DOHH2 (cell line): ENCODE data around the gene PRR23B.

Source experiments
- H3F3A ChIP-seq: fragments of 200-600 bp; sonication (generic), shearing (Covaris generic); 2 replicates; pipeline ENCODE4 v1.6.0; 2016; ENCODE audit warnings: antibody characterized with exemption, mild to moderate bottlenecking; ENCODE audit not compliant: control insufficient read depth, insufficient read depth
- H3K27ac ChIP-seq: fragments of 200-600 bp; sonication (generic); 2 replicates; pipeline ENCODE4 v1.5.1; 2014; ENCODE audit warnings: low read depth, mild to moderate bottlenecking, low read length, moderate library complexity
- H3K27me3 ChIP-seq: fragments of 200-600 bp; sonication (generic); 2 replicates; pipeline ENCODE4 v1.6.1; 2014; ENCODE audit warnings: mild to moderate bottlenecking, low read length, mixed read lengths; ENCODE audit not compliant: control insufficient read depth
- H3K36me3 ChIP-seq: fragments of 200-600 bp; sonication (generic); 2 replicates; pipeline ENCODE4 v1.6.1; 2014; ENCODE audit warnings: mild to moderate bottlenecking, low read length, moderate library complexity, mixed read lengths; ENCODE audit not compliant: control insufficient read depth
- H3K4me1 ChIP-seq: fragments of 200-600 bp; sonication (generic); 2 replicates; pipeline ENCODE4 v1.6.1; 2014; ENCODE audit warnings: mild to moderate bottlenecking, low read length, mixed read lengths; ENCODE audit not compliant: control insufficient read depth
- H3K4me2 ChIP-seq: fragments of 200-600 bp; sonication (generic); 2 replicates; pipeline ENCODE4 v1.6.0; 2014; ENCODE audit warnings: mild to moderate bottlenecking, low read length, moderate library complexity
- H3K4me3 ChIP-seq: fragments of 200-600 bp; sonication (generic); 2 replicates; pipeline ENCODE4 v1.5.1; 2014; ENCODE audit warnings: mild to moderate bottlenecking, low read length, mixed read lengths
- H3K79me2 ChIP-seq: fragments of 200-600 bp; sonication (generic); 2 replicates; pipeline ENCODE4 v1.6.1; 2014; ENCODE audit warnings: mild to moderate bottlenecking, low read length, mixed read lengths; ENCODE audit not compliant: control insufficient read depth
- H3K9me2 ChIP-seq: fragments of 200-600 bp; sonication (generic); replicated peaks from 2 replicates; pipeline ENCODE4 v1.6.1; 2014; ENCODE audit warnings: mild to moderate bottlenecking, low read length, mixed read lengths; ENCODE audit not compliant: control insufficient read depth
- H3K9me3 ChIP-seq: fragments of 200-600 bp; sonication (generic); 2 replicates; pipeline ENCODE4 v1.6.1; 2014; ENCODE audit warnings: antibody characterized with exemption, low read length, mixed read lengths; ENCODE audit not compliant: control insufficient read depth, insufficient read depth
- H4K20me1 ChIP-seq: fragments of 200-600 bp; sonication (generic); 2 replicates; pipeline ENCODE4 v1.6.0; 2014; ENCODE audit warnings: low read depth, mild to moderate bottlenecking, antibody characterized with exemption, low read length, moderate library complexity; ENCODE audit not compliant: control insufficient read depth, insufficient read depth
- CTCF ChIP-seq: fragments of 200-600 bp; sonication (generic); IDR thresholded peaks from one replicate; pipeline ENCODE4 v1.5.1; 2014; ENCODE audit warnings: antibody characterized with exemption, mild to moderate bottlenecking, low read depth, low read length; ENCODE audit not compliant: poor library complexity, severe bottlenecking
- EZH2phosphoT487 ChIP-seq: fragments of 200-600 bp; sonication (generic); IDR thresholded peaks from 2 replicates; pipeline ENCODE4 v1.6.1; 2017; ENCODE audit warnings: borderline replicate concordance, mild to moderate bottlenecking, antibody characterized with exemption, low read length, moderate library complexity, mixed read lengths

The PRR23B gene

GRCh38 chr3:138972941-138973340 is 47.8 kb downstream of the PRR23B start:
- H3K4me3 ChIP-seq = no peak overlapping the region
- H3K9me3 ChIP-seq = no peaks in the 10 kb centered on the region
- H3K27ac ChIP-seq = no peak overlapping the region
- no peaks in the 10 kb centered on the region for H4K20me1 ChIP-seq
- no peaks in the 10 kb centered on the region for H3K27me3 ChIP-seq
- no peaks in the 10 kb centered on the region for H3K36me3 ChIP-seq
- TF ChIP-seq CTCF (no peak), EZH2phosphoT487 (no peak)
- no peaks in the 10 kb centered on the region for H3K9me2 ChIP-seq
- H3K4me1 ChIP-seq = no peaks in the 10 kb centered on the region
- no peaks in the 10 kb centered on the region for H3K79me2 ChIP-seq
- H3F3A ChIP-seq = no peaks in the 10 kb centered on the region
- no peak overlapping the region for H3K4me2 ChIP-seq

- no peak for TF ChIP-seq CTCF
- no peak for TF ChIP-seq EZH2phosphoT487
- H3K36me3 ChIP-seq = no peaks in the 10 kb centered on the region
- H3F3A ChIP-seq = no peaks in the 10 kb centered on the region
- no peaks in the 10 kb centered on the region for H3K79me2 ChIP-seq
- H4K20me1 ChIP-seq = no peaks in the 10 kb centered on the region
- H3K9me3 ChIP-seq = no peaks in the 10 kb centered on the region
- no peaks in the 10 kb centered on the region for H3K27me3 ChIP-seq
- no peaks in the 10 kb centered on the region for H3K9me2 ChIP-seq
- H3K4me3 ChIP-seq = no peak overlapping the region
- no peaks in the 10 kb centered on the region for H3K4me1 ChIP-seq
- H3K4me2 ChIP-seq = no peak overlapping the region
- H3K27ac ChIP-seq = no peak overlapping the region
Observed at GRCh38 chr3:138971766-138972320, 48.9 kb downstream of the PRR23B start.
